ENCODE measurements around the gene CHID1. TPM values are rescaled to one million over a fixed set of nuclear protein-coding genes. Genes with fewer than 3 reads are reported as not detected.
A peak's percentile ranks its signal among the peaks of the same experiment; 100 is the strongest.

Gene CHID1
- total RNA-seq, result 100 to 1,000 TPM in 1 of 2 donors, 10 to 100 TPM in 1; 61.2 to 195 TPM

DNA sequence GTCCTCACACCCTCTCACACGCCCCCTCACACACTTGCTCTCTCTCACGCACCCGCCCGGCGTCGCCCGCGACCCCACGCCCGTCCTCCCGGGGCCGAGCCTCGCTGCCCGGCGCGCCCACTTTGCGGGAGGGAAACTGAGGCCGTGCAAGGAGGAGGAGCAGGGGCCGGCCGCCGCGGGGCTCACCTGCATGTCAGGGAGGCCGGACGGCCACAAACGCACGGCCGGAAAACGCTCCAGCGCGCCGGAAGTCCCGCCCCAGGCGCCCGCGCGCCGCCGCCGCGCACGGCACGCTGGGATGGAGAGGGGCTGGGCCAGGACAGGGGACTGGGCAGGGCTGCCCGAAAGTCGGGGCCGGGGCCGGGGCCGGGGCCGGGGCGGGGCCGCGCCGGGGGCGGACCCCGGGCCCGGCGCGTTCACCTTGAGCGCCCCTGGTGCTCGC lies at the start of gene CHID1:
TSS of gene CHID1 (minus strand) at position 222 of the 442 bp plus-strand sequence. CDS start 5,994 bp downstream, outside the sequence.
- H3K9me3 ChIP-seq, result no peaks in the 10 kb centered on the region
- peak; percentile 88 for ATAC-seq (ENCODE audit: insufficient number of reproducible peaks, low FRiP score, low read depth)
- H3K27me3 ChIP-seq (replicated peaks; ENCODE audit: insufficient read depth), result no peaks in the 10 kb centered on the region
- peak within 1 kb of the TSS; percentile 97 for H3K4me3 ChIP-seq
- no peaks in the 10 kb centered on the region for H3K36me3 ChIP-seq
- peak; percentile 9 for DNase-seq (ENCODE audit: low spot score)
- H3K27ac ChIP-seq, result peak within 1 kb of the TSS; percentile 74 to 80
- TF ChIP-seq, protein P1, sequence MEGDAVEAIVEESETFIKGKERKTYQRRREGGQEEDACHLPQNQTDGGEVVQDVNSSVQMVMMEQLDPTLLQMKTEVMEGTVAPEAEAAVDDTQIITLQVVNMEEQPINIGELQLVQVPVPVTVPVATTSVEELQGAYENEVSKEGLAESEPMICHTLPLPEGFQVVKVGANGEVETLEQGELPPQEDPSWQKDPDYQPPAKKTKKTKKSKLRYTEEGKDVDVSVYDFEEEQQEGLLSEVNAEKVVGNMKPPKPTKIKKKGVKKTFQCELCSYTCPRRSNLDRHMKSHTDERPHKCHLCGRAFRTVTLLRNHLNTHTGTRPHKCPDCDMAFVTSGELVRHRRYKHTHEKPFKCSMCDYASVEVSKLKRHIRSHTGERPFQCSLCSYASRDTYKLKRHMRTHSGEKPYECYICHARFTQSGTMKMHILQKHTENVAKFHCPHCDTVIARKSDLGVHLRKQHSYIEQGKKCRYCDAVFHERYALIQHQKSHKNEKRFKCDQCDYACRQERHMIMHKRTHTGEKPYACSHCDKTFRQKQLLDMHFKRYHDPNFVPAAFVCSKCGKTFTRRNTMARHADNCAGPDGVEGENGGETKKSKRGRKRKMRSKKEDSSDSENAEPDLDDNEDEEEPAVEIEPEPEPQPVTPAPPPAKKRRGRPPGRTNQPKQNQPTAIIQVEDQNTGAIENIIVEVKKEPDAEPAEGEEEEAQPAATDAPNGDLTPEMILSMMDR (IDR thresholded peaks at IDR 0.05), result no peak
- peaks cover 11 to 23% of the 10 kb centered on the region in 2 donors for H3K4me1 ChIP-seq (ENCODE audit: control insufficient read depth in 1 of 2, low read depth in 2 of 2)

DNA sequence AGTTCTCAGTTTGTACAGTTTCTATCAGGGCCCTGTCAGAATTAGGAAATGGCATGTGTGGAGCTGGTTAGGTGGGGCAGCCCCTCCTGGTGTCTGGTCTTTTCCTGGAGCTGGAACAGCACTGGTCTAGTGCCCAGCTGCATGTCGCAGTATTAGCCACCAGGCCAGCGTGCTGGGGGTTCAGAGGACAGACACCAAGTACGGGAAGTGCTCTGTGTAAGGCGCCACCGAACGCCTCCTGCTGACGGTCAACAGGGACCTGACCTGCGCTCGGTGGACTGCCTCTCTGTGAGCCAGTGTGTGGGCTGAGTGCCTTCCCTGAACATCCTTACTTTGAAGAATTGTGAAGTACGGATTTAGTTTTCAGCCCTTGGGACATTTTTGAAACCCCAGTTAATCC lies 49.0 kb upstream of the CHID1 start:
- Histone ChIP-seq H3K27ac (no peak overlapping the region), H3K27me3 (replicated peaks; ENCODE audit: insufficient read depth) (no peaks in the 10 kb centered on the region), H3K4me1 (ENCODE audit: control insufficient read depth in 1 of 2, low read depth in 2 of 2) (no peaks in the 10 kb centered on the region), H3K9me3 (no peaks in the 10 kb centered on the region), H3K36me3 (peaks cover 36% of the 10 kb centered on the region), H3K4me3 (no peak overlapping the region)
- TF ChIP-seq, protein P1 (IDR thresholded peaks at IDR 0.05), result no peak
- ATAC-seq (ENCODE audit: insufficient number of reproducible peaks, low FRiP score, low read depth), result no peak
- DNase-seq (ENCODE audit: low spot score), result no peak

DNA sequence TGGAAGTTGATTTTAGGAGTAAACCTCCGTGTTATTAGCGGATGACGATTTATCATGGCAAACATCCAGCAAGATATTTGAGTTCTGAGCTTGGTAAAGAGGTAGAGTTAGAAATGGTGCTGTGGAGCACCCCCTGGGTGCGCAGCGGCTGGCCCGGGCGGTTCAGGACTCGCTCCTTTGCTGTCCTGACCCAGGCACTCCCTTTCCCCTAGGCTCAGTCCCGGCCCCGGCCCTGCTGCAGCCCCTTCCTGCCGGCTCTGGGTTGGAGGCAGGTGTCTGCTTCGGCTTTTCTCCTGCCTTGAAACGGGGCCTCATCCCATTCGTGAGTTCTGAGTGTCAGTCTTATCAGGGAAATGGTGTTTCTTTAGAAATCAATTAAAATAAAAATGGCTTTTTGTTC lies 48.4 kb upstream of the CHID1 start:
- H3K4me1 ChIP-seq (ENCODE audit: control insufficient read depth in 1 of 2, low read depth in 2 of 2), result no peaks in the 10 kb centered on the region
- H3K9me3 ChIP-seq, result no peaks in the 10 kb centered on the region
- H3K36me3 ChIP-seq, result peaks cover 31% of the 10 kb centered on the region
- DNase-seq (ENCODE audit: low spot score) (no peak), ATAC-seq (ENCODE audit: insufficient number of reproducible peaks, low FRiP score, low read depth) (no peak)
- H3K4me3 ChIP-seq, result no peak overlapping the region
- TF ChIP-seq, protein P1 (IDR thresholded peaks at IDR 0.05), result no peak
- H3K27ac ChIP-seq, result no peak overlapping the region
- H3K27me3 ChIP-seq (replicated peaks; ENCODE audit: insufficient read depth), result no peaks in the 10 kb centered on the region

DNA sequence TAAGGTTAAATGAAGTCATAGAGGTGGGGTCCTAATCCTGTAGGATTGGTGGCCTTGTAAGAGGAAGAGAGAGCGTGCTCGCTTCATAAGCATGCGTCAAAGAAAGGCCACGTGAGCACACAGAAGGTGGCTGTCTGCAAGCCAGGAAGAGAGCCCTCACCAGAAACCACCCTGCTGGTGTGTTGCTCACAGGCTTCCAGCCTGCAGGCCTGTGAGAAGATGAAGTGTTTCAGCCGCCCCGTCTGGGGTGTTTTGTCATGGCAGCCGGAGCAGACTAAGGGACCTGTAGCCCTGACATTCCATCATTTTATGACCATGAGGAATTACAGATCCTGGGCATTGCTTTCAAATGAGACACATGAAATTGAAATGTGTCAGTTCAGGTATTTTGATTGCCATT lies 47.5 kb upstream of the CHID1 start:
- peaks cover 27% of the 10 kb centered on the region for H3K36me3 ChIP-seq
- no peak overlapping the region for H3K4me3 ChIP-seq
- H3K27me3 ChIP-seq (replicated peaks; ENCODE audit: insufficient read depth), result no peaks in the 10 kb centered on the region
- no peak overlapping the region for H3K27ac ChIP-seq
- ATAC-seq (ENCODE audit: insufficient number of reproducible peaks, low FRiP score, low read depth) (no peak), DNase-seq (ENCODE audit: low spot score) (no peak)
- no peaks in the 10 kb centered on the region for H3K4me1 ChIP-seq (ENCODE audit: control insufficient read depth in 1 of 2, low read depth in 2 of 2)
- no peaks in the 10 kb centered on the region for H3K9me3 ChIP-seq
- TF ChIP-seq, protein P1 (IDR thresholded peaks at IDR 0.05), result no peak

DNA sequence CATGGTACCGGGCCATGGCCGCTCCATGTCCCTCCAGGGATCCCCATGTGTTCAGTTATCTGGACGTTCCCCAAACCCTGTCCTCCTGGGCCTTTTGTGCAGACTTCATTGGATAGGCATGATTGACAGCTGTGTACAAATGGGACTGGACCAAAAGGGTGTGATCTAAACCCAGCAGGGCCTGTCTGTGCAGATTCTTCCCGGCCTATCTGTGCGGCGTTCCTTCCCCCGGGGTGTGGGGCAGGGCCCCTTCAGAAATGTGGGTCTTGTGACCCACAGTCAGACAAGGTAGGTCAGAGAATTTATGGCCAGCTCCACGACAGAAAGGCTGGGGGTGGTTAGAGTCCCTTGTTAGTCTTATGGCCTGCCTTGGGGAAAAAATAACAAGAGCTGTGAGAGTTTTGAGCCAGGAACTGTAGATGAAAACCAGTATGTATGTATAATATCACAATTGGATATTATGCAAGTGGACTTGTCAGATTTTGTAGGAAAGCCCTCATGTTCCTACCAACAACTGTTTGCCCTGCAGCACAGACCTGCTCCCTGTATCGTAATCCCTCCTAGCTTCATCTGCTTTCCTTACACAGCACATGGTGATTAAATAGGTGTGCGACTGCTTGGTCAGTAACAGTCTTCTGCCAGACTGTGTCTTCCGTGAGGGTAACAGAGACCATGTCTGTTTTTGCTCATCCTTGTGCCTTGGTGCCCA lies 46.8 kb upstream of the CHID1 start:
- Histone ChIP-seq H3K4me1 (ENCODE audit: control insufficient read depth in 1 of 2, low read depth in 2 of 2) (no peaks in the 10 kb centered on the region), H3K4me3 (no peak overlapping the region), H3K9me3 (no peaks in the 10 kb centered on the region), H3K27ac (no peak overlapping the region), H3K27me3 (replicated peaks; ENCODE audit: insufficient read depth) (no peaks in the 10 kb centered on the region), H3K36me3 (peaks cover 23% of the 10 kb centered on the region)
- TF ChIP-seq, protein P1 (IDR thresholded peaks at IDR 0.05), result no peak
- no peak for ATAC-seq (ENCODE audit: insufficient number of reproducible peaks, low FRiP score, low read depth)
- DNase-seq (ENCODE audit: low spot score), result no peak

All from thoracic aorta (tissue), 2 donors.